ENCODE measurements around the gene TRIM26.

GRCh38 chr6:30172681-30173080 lies 40.5 kb downstream of the TRIM26 start:
- TF ChIP-seq CTCF (IDR thresholded peaks at IDR 0.05) = no peak
- no peak for TF ChIP-seq POLR2A (IDR thresholded peaks at IDR 0.05)
